ENCODE data around the gene SCGN. TPM values are rescaled to one million over a fixed set of nuclear protein-coding genes. Genes with fewer than 3 reads are reported as not detected.

SCGN gene, protein sequence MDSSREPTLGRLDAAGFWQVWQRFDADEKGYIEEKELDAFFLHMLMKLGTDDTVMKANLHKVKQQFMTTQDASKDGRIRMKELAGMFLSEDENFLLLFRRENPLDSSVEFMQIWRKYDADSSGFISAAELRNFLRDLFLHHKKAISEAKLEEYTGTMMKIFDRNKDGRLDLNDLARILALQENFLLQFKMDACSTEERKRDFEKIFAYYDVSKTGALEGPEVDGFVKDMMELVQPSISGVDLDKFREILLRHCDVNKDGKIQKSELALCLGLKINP
- total RNA-seq: 0.17 TPM in 1 of 2 replicates, not detected in the other

DNA sequence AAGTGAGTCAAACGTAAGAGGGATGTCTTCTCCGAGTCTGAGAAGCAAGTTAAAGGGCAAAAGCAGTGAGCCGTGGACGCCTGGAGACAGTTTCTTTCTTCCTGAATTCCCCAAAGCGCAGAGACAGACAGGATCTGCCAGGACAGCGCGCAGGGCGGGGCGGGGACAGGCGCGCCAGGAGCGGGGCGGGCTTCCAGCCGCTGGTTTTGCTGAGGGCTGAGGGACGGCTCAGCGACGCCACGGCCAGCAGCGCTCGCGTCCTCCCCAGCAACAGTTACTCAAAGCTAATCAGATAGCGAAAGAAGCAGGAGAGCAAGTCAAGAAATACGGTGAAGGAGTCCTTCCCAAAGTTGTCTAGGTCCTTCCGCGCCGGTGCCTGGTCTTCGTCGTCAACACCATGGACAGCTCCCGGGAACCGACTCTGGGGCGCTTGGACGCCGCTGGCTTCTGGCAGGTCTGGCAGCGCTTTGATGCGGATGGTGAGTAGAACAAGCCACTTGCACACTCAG is at the start of gene SCGN:
SCGN (plus strand) TSS at position 209 of the 509 bp plus-strand sequence; CDS start at position 398, 189 bp downstream.
- DNase-seq: peak; percentile 68

GRCh38 chr6:25602674-25602982 is 49.4 kb upstream of the SCGN start:
- no peak for DNase-seq

- DNase-seq: no peak
These were observed 48.8 kb upstream of the SCGN start for GRCh38 chr6:25603251-25603650.

DNA sequence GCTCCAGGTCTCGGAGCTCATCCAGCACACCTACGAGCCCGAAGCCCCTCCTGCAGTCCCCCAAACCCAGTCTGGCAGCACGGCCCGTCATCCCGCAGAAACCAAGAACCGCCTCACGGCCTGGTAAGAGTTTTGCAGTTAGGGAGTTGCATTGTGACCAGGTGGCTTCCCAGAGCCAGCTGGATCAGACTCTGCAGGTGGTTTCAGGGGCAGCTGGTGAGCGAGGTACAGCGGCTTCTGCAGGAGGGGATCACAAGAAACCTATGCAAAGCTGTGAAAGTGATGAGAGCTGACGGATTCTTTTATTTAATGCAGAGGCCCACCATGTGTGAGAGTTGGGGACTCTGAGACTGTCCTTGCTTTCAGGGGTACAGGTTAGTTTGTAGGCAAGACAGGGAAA is 45.9 kb upstream of the SCGN start:
- DNase-seq: no peak

DNA sequence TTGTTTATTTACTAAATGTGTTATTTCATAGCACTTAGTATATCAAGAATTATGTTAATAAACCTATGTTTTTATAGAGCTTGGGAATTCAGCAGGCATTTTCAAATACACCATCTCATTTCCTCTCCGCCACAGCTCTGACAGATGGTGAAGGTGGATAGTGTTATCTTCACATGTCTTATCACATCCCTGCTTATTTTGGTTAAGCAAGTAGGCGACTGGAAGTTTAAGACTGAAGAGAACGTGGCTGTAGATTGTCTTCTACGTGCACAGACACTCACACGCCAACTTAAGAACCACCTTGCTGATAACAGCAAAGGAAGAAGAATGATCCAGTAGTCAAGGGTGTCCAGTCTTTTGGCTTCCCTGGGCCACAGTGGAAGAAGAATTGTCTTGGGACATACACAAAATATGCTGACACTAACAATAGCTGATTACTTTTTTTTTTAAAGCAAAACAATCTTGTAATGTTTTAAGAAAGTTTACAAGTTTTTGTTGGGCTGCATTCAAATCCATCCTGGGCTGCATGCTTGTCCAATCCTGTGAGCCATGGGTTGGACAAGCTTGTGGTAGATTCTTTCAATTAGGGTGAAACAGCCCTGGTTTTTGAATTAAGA is 43.3 kb upstream of the SCGN start:
- no peak for DNase-seq

- DNase-seq: no peak
These were observed 39.3 kb upstream of the SCGN start for GRCh38 chr6:25612666-25613065.

DNA sequence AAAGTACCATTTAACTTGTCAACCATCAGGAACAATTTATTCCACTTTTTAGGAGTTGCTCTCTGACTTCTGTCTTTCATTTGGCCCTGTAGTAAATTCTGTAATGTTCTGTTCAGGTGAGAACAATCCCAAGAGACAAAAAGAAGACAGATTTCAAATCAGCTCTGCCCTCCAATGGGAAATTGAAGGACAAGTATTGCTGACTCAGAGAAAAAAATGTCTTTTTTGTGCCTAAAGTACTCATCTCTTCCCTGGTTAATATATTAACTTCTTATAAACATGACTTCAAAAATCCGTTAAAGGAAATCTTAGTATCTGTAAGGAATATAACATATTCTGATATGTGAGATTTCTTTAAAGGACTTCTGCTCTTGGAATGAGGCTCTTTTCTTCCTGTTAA is 38.6 kb upstream of the SCGN start:
- no peak for DNase-seq

- DNase-seq: no peak
These were observed 38.0 kb upstream of the SCGN start for GRCh38 chr6:25614052-25614451.

DNA sequence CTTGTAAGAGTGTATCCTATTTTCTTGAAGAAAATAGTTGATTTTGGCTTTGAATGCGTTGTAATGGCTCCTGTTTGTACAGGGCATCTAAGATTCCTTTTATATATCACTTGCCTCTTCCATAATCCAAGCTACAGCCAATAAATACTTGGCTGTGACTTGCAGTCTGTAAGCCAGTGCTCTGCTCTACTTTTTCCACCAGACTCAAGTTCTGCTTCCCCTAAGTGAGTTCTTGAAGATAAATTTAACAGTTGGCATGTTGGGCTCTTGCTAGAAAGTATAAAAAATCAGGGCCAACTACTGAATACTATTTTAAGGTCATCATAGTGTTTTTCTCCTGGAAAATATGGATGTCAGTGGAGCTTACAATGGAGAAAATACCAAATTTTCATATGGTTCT is 36.5 kb upstream of the SCGN start:
- no peak for DNase-seq

DNA sequence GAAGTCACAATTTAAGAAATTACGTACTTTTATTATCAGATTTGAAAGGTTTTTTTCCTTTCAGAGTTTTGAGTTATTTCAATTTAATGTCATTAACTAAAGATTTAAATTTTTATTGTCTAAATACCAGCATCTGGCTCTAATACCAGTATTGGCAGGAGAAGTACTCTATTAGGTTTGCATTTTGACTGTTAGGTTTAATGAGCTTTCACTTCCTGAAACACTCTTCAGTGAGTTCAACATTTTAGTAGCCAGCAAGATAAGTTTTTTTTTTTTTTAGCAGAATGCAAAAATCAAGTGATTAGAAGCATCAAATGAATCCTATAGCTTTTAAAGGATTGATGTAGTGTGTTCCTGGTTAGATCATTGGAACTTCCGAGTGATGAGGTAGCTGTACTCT is 34.0 kb upstream of the SCGN start:
- DNase-seq: no peak

- no peak for DNase-seq
These were observed 32.8 kb upstream of the SCGN start for GRCh38 chr6:25619217-25619616.

DNA sequence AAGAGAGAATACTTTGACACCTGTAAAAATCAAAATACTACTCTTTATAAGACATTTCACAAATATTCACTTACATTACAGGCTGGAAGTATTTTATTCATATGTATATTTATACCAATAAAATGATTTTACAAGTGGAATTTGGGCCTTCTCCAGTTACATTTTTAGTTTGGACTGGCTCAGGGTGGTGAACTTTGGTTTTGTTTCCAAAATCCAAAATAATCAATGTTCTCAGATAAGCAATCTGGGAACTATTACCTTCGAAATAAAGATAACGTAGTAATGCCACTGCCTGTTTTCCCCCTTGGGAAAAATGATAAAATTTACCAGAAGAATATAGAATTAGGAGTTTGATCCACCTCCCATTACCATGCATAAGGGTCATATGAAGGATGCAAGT is 31.6 kb upstream of the SCGN start:
- no peak for DNase-seq

GRCh38 chr6:25623065-25623464 is 28.9 kb upstream of the SCGN start:
- no peak for DNase-seq

GRCh38 chr6:25623879-25624278 is 28.1 kb upstream of the SCGN start:
- no peak for DNase-seq

- no peak for DNase-seq
These were observed 25.0 kb upstream of the SCGN start for GRCh38 chr6:25627001-25627400.

GRCh38 chr6:25628471-25629197 is 23.4 kb upstream of the SCGN start:
- no peak for DNase-seq

DNA sequence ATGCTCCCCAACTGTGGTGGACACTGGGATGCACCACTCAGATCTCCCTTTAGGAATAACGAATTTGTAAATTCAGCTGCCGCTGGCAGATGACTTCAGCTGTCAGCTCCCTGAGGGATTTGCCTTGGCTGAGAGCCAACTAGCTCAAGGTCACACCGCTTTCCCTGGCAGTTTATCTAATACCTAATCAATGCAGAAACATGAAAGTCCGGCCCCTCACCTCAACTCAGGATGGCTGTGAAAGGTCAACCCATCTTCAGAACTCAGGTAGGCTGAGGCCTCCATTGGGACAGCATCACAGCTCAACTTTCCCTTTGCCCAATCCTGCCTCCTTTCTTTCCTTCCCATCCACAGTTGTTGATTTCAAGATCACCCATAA is 22.8 kb upstream of the SCGN start:
- DNase-seq: no peak

- no peak for DNase-seq
These were observed 21.3 kb upstream of the SCGN start for GRCh38 chr6:25630508-25631278.

DNA sequence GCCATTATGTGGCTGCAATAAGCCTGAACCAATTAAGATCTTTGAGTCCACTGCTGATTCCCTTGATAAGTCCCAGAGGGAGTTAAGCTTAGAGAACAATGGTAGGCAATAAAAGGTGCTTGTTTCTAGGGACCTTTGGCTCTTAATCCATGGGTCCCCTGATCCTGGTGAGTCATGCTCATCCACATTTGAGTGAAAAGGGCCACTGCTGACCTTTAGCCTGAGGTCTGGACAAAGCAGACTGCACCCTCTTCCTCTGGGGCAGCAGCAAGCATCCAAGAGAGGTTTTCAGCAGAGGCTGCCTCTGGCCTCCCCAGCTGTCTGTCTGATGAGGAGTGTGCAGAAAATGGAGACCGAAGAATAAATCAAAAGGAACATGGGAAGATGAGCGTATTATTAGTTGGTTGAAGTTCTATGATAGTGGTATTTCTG is 16.1 kb upstream of the SCGN start:
- no peak for DNase-seq

DNA sequence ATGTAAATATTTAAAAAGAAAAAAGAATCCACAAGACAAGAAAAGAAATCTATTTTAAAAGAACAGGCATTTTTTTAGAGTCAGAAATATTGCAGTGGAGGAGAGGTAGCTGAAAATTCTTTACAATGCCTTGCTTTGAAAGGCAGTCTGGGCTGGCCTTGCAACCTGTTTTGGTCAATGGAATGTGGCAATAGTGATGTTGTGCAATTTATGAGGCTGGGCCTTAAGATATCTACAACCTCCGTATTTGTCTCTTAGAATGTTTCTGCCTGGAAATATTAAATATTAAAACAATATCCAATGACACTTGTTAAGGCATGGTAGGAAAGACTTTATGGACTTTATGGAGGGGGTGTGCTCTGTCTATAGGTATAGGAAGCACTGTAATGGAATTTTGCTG is 14.8 kb upstream of the SCGN start:
- DNase-seq: no peak

DNA sequence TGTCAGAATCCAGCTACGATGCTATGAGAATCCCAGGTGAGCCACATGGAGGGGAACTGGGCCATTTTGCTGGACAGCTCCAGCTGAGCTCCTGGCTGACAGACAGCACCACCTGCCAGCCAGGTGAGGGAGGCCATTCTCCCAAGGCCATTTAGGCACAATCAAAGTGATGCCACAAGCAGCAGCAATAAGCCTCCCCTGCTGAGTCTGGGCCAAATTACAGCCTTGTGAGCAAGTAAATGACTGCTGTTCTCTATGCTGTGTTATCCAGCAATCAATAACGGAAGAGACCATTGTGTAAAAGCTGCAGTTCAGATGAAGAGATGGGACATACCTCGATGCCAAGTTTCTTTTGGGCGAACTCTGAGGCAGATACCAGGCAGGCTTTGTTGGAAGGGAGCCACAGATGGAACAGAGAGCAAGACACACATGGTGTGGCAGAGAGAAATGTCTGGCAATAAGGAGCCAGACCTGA is 14.0 kb upstream of the SCGN start:
- DNase-seq: no peak

DNA sequence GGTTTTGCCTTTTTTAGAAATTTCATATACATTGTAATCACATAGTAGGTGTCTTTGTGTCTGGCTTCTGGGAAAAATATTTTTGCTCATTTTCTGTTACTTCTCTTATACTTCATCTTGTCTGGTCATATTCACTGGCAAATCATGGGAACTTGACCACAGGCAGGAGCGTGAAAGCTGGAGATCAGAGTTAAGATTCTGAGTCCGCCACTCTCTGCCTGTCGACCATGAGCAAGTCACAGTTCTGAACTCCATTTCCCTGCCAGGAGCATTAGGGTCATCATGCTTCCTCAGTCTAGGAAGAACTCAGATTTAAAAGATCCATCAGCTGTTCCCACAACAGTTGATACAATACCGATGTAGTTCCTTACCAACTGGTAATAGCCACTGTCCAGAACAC is 12.4 kb upstream of the SCGN start:
- DNase-seq: no peak

- no peak for DNase-seq
These were observed 11.6 kb upstream of the SCGN start for GRCh38 chr6:25640446-25640845.
